Activated T-cell treated with anti-CD3 and anti-CD28 coated beads for 24 hours (primary cell): Measurements from ENCODE around the gene PAWR.
"Not testable (repeated sequence)": the region's sequence is repeated elsewhere in the genome, so short reads cannot be mapped to it uniquely, and the experiment has no call there.

Experiments used
- DNase-seq: peaks from one replicate; pipeline ENCODE4 v3.0.0-alpha.2; 2020; ENCODE audit warnings: low read depth

The PAWR gene

GRCh38 chr12:79590751-79591150, 100.0 kb downstream of the PAWR start:
- no peak for DNase-seq

- no peak for DNase-seq
Measured at GRCh38 chr12:79587368-79587767, 103.4 kb downstream of the PAWR start.

GRCh38 chr12:79585147-79585546, 105.6 kb downstream of the PAWR start:
- DNase-seq: no peak

- no peak for DNase-seq
Measured at GRCh38 chr12:79573820-79574219, 116.9 kb downstream of the PAWR start.

DNA sequence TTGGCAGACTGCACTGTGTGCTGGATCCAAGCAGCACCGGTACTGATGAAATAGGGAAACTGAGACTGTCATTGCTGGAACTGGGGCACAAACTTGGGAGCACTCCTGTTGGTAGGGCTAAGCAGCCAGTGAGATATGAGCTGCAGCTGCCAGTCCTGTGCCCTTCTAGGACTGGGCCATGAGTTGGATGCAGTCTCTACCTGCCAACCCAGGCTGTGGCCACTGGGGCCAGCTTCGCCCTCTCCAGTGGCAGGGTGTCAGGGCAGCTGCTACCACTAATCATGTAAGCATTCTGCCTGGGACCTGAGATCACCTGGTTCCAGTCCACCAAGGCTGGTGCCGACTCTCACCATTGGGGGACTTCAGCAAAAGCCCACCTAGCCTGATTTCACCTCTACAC, 121.1 kb downstream of the PAWR start:
- DNase-seq: no peak

GRCh38 chr12:79567175-79567563, 123.6 kb downstream of the PAWR start:
- no peak for DNase-seq

DNA sequence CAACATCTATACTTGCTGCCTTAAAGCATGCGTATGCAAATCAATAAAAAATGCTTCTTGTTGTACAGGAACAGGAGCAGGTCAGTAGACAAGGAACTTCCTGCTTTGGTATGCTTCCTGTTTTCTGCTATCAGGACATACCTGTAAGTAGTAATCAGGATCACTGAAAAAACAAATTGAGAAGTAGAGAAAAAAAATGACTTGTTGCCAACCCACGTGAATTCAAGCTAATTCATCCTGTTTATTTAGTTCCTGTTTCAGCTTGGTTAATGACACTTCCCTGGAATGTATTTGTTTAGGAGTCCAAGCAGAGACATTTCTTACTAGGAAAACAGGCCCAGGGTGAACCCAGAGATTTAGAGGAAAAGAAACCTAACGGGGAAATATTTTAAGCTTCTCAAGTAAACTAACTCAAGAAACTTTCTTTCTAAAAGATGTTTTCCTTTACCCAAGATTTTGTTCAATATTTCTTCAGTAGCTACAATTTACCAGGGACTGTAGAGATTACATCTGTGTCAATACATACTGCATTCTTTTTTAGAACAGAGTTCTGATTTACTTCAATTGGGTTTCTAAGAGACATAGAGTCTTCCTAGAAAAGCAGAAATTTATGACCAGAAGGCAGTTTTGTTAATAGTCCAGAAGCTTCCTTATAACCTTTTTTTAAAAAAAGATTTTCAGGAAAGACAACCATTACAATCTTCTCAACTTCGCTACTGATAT, 124.2 kb downstream of the PAWR start:
- DNase-seq: no peak

DNA sequence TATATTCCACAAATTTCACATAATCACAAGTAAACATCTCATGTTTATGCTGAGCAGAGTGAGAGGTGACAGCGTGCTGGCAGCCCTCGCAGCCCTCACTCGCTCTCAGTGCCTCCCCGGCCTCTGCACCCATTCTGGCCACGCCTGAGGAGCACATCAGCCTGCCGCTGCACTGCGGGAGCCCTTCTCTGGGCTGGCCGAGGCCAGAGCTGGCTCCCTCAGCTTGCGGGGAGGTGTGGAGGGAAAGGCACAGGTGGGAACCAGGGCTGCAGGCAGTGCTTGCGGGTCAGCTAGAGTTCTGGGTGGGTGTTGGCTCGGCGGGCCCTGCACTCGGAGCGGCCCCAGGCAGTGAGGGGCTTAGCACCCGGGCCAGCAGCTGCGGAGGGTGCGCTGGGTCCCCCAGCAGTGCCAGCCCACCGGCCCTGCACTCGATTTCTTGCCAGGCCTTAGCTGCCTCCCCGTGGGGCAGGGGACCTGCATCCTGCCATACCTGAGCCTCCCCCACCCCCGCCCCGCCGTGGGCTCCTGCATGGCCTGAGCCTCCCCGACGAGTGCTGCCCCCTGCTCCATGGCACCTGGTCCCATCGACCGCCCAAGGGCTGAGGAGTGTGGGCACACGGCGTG, 125.9 kb downstream of the PAWR start:
- not testable (repeated sequence) for DNase-seq

- no peak for DNase-seq
Measured at GRCh38 chr12:79563021-79563740, 127.6 kb downstream of the PAWR start.

DNA sequence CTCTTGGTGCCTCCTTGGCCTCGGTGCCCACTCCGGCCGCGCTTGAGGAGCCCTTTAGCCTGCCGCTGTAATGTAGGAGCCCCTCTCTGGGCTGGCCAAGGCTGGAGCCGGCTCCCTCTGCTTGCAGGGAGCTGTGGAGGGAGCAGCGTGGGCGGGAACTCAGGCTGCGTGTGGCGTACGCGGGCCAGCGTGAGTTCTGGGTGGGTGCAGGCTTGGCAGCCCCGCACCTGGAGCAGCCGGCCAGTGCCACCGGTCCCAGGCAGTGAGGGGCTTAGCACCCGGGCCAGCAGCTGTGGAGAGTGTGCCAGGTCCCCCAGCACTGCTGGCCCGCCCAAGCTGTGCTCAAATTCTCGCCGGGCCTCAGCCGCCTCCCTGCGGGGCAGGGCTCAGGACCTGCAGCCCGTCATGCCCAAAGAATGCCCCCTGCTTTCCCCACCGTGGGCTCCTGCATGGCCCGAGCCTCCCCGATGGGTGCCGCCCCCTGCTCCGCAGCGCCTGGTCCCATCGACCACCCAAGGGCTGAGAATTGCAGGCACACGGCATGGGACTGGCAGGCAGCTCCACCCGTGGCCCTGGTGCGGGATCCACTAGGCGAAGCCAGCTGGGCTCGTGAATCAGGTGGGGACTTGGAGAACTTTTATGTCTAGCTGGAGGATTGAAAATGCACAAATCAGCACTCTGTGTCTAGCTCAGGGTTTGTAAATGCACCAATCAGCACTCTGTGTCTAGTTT, 129.2 kb downstream of the PAWR start:
- no peak for DNase-seq

DNA sequence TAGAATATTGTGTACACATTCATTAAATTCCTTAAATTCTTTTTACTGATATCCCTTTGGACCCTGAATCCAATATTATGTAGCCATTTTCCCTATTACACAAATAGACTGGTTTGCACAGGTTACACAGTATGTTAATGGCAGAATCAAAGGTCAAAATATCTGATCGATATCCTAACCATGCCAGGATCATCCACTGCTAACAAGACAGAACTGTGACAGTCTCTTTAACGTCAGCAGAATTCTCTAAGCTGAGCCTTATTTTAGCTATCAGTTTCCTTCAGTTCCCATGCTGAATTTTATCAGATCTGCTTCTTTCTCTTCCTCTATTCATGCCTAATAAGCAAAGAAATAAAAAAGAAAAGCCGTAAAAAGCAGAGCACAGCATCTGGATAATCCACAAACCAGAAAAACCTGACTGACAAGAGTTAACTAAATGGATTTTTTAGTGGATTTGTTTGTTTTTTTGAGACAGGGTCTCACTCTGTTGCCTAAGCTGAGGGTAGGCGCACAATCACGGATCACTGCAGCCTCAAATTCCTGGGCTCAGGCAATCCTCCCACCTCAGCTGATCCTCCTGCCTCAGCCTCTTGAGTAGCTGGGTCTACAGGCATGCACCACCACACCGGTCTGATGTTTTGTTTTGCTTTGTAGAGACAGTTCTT, 130.4 kb downstream of the PAWR start:
- DNase-seq: no peak

GRCh38 chr12:79559591-79559990, 131.2 kb downstream of the PAWR start:
- no peak for DNase-seq

DNA sequence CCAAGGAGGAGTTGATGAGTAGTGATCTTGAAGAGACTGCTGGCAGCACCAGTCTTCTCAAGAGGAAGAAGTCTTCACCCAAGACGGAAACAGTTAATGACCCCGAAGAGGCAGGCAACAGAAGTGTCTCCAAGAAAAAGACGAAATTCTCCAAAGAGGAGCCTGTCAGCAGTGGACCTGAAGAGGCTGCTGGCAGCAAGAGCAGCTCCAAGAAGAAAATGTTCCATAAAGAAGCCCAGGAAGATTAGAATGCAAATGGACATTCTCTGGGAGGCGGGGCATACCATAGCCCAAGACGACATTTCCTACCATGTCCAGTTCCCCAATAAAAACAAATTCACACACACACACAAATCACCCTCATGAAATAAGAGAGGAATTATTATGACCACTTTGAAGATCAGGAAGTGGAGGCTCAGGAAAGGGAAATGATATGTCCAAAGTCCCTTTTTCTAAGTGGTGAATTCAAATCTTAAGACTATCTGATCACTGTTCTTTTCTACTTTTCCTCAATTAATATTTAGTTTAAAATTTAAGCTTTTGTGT, 131.8 kb downstream of the PAWR start:
- DNase-seq: no peak

GRCh38 chr12:79557690-79558315, 133.0 kb downstream of the PAWR start:
- DNase-seq: no peak

DNA sequence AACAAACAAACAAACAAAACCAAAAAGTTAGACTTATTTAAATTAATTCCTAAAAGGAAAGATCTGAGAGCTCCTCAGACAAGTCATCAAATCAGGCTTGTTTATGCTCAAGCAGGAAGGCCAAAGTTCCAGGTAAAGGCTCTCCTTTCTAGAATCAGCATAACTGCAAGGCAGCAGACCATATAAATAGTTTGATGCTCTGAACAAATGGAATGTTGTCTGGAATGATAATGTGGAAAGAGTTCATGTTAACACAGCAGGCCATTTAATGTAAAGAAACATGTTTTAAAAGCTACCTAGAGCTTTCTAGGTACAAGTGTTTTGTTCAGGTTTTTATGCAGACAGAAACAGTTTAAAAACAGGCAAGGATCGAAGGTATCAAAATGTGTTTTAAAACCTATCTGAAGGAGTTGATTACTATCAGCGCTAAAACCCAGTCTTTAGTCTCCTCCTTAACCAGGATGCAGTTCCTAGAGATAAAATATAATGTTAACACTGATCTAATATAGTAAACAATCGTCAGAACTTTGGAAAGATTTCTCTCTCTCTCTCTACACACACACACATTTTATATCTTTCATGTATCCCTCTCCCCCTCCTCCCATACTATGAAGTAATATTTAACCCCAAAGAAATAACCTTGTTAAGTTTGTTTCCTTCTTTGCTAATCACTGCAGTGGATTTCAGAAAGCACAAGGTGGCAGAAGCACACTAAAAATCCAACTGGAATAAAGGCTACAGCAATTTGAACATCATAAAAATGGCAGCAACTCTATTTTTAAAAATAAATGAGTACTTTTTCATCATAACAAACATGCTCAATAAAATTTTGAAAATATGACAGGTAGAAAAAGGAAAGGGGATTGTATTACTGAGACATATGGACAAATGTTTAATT, 135.5 kb downstream of the PAWR start:
- DNase-seq: no peak

GRCh38 chr12:79553863-79554574, 136.7 kb downstream of the PAWR start:
- DNase-seq: no peak

GRCh38 chr12:79552192-79552591, 138.6 kb downstream of the PAWR start:
- DNase-seq: no peak

- no peak for DNase-seq
Measured at GRCh38 chr12:79549531-79550271, 141.1 kb downstream of the PAWR start.

- DNase-seq: no peak
Measured at GRCh38 chr12:79548610-79548924, 142.2 kb downstream of the PAWR start.
